ENCODE measurements around the gene IPO8.
"Not testable (repeated sequence)": the region's sequence is repeated elsewhere in the genome, so short reads cannot be mapped to it uniquely, and the experiment has no call there.

Gene IPO8

GRCh38 chr12:30622509-30622908 is 73.2 kb downstream of the IPO8 start:
- H3K27ac ChIP-seq: no peak overlapping the region

DNA sequence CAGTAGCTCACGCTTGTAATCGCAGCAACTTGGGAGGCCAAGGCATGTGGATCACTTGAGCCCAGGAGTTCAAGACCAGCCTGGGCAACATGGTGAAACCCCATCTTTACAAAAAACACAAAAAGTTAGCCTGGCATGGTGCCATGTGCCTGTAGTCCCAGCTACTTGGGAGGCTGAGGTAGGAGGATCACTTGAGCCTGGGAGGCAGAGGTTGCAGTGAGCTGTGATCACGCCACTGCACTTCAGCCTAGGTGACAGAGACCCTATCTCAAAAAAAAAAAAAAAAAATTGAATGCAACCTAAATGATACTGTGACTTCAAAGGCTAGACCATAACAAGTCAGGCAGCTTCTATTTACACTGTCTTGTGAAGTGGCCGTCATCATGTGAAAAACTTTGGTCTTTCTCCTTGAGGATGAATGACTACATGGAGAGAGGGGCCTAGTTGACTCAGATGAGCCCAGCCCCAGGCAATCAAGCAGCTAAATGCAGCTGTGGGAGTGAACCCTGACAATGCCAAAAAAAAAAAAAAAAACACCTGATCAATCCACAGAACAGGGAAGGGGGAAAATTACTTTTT is 73.9 kb downstream of the IPO8 start:
- H3K27ac ChIP-seq: not testable (repeated sequence)

More at GRCh38 chr12:30622509-30622908, 73.2 kb downstream of the IPO8 start:
- TF ChIP-seq, protein P1, sequence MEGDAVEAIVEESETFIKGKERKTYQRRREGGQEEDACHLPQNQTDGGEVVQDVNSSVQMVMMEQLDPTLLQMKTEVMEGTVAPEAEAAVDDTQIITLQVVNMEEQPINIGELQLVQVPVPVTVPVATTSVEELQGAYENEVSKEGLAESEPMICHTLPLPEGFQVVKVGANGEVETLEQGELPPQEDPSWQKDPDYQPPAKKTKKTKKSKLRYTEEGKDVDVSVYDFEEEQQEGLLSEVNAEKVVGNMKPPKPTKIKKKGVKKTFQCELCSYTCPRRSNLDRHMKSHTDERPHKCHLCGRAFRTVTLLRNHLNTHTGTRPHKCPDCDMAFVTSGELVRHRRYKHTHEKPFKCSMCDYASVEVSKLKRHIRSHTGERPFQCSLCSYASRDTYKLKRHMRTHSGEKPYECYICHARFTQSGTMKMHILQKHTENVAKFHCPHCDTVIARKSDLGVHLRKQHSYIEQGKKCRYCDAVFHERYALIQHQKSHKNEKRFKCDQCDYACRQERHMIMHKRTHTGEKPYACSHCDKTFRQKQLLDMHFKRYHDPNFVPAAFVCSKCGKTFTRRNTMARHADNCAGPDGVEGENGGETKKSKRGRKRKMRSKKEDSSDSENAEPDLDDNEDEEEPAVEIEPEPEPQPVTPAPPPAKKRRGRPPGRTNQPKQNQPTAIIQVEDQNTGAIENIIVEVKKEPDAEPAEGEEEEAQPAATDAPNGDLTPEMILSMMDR (conservative IDR thresholded peaks at IDR 0.05): no peak
- TF ChIP-seq ZFX (IDR thresholded peaks at IDR 0.05): no peak

DNA sequence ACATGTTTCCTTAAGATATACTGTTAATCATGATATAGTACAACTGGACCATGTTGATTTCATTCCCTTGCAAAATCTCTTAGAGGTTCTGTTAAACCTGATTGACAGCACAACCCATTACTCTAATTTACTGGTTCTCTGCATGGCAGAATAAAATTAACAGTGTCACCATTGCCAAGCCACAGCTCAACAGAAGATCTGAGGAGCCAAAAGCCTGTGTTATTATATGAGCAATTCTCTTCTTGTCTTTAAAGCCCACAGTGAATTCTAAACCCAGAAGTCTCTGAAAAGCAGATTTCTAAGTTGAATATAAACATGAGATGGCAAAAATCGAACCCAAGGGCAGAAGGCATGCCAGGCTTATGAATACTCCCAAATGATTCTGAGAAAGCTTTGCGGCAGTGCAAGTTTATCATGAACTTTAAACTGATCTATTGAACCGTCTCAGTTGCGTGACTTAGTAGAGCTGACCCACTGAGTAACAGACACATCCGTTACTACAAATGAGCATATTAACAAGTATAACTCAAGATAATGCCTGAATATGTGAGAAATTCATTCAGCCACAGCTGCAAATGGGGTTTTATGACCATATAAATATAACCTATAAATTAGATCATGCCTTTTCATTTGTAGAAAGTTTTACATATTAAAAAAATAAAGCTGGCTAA is 78.2 kb downstream of the IPO8 start:
- TF ChIP-seq, protein P1 (conservative IDR thresholded peaks at IDR 0.05): no peak
- TF ChIP-seq ZFX (IDR thresholded peaks at IDR 0.05): no peak
- no peak overlapping the region for H3K27ac ChIP-seq

- TF ChIP-seq ZFX (IDR thresholded peaks at IDR 0.05): no peak
- TF ChIP-seq, protein P1 (conservative IDR thresholded peaks at IDR 0.05): no peak
- H3K27ac ChIP-seq: no peak overlapping the region
These were observed 81.6 kb downstream of the IPO8 start for GRCh38 chr12:30614031-30614430.

DNA sequence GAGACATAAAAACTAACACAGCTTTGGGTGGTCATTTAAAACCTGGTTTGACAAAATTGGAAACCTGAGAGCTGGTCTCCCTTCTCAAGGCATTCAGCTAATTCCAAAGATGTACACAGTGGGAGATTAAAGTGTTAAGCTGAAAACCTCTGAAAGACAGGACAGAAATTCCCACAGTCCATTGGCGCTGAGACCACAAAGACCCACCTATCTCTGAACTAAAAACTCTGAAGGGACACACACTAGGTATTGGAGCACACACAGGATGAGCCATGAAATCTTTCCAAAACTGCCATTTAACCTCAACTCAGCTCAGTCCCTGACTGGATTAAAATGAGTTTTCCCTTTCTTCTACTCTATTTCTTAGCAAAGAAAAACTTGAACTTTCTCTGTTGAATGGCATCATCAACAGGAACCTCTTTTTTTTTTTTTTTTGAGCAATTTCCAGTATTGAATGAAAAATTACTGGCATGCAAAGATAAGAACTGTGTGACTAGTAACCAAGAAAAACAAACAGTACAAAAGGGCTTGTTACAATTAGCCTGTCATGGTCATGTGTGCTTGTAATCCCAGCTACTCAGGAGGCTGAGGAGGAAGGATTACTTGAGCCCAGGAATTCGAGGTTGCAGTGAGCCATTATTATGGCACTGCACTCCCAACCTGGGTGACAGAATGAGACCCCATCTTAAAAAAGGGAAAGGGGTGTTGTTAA is 82.4 kb downstream of the IPO8 start:
- TF ChIP-seq, protein P1 (conservative IDR thresholded peaks at IDR 0.05): no peak
- TF ChIP-seq ZFX (IDR thresholded peaks at IDR 0.05): no peak
- no peak overlapping the region for H3K27ac ChIP-seq

- TF ChIP-seq, protein P1 (conservative IDR thresholded peaks at IDR 0.05): no peak
- TF ChIP-seq ZFX (IDR thresholded peaks at IDR 0.05): no peak
- H3K27ac ChIP-seq: no peak overlapping the region
These were observed 85.0 kb downstream of the IPO8 start for GRCh38 chr12:30610718-30611117.

- H3K27ac ChIP-seq: not testable (repeated sequence)
These were observed 85.8 kb downstream of the IPO8 start for GRCh38 chr12:30609819-30610218.

DNA sequence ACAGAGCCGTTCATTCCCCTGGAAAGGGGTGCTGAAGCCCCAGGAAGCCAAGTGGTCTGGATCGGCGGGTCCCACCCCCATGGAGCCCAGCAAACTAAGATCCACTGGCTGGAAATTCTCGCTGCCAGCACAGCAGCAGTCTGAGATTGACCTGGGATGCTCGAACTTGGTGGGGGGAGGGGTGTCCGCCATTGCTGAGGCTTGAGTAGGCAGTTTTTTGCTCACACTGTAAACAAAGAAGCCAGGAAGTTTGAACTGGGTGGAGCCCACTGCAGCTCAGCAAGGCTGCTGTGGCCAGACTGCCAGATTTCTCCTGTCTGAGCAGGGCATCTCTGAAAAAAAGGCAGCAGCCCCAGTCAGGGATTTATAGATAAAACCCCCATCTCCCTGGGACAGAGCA is 91.4 kb downstream of the IPO8 start:
- H3K27ac ChIP-seq: not testable (repeated sequence)

DNA sequence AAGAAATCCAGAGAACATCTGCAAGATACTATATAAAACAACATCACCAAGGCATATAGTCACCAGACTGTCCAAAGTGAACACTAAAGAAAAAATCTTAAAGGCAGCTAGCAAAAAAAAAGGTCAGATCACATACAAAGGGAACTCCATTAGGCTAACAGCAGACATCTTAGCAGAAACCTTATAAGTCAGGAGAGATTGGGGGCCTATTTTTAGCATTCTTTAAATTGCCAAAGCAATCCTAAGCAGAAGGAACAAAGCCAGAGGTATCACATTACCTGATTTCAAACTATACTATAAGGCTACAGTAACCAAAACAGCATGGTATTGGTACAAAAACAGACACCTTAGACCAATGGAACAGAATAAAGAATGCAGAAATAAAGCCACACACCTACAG is 92.5 kb downstream of the IPO8 start:
- TF ChIP-seq, protein P1 (conservative IDR thresholded peaks at IDR 0.05): no peak
- no peak for TF ChIP-seq ZFX (IDR thresholded peaks at IDR 0.05)
- H3K27ac ChIP-seq: no peak overlapping the region

Data from C4-2B (cell line).